ENCODE measurements around the gene AXL. TPM values are rescaled to one million over a fixed set of nuclear protein-coding genes. Genes with fewer than 3 reads are reported as not detected.

Gene AXL
- total and polyA plus RNA-seq, 2 experiments from 2014 or later, result 15.0 to 45.9 TPM

DNA sequence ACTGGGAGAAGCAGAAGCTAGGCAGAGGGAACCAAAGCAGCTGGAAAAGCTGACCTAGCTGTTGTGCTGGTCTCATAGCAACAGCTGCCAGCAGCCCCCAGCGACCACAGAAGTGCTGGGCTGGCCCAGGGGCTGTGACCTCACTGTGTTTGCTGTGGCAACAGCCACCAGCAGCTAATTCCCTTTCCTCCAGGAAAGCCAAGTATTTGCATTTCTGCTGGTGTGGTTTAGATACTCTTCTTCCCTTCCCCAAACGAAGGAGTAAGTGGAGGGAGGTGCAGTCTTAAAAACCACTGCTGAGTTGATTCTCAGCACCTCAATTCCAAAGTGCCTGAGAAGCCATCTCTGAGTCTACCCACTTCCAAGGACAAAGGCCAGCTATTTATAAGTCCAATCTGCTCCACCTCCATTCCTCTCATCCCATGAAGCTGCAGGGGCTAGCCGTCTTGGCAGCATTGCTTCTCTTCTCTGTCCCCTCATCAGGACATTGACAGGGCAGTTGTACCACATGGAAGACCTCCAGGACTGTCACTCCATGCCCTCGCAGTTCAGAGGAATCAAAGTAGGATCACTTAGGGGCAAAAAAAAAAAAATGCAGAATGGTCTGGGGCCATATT is 79.4 kb downstream of the AXL start:
- peak; percentile 76 for DNase-seq (ENCODE audit: low spot score)
- Histone ChIP-seq H3K36me3 (replicated peaks; ENCODE audit: insufficient read depth, low read depth) (peaks cover 3% of the 10 kb centered on the region), H3K4me3 (no peak overlapping the region), H4K20me1 (ENCODE audit: insufficient read depth, poor library complexity, severe bottlenecking) (peaks cover 1% of the 10 kb centered on the region), H3K9me3 (ENCODE audit: low read depth) (no peaks in the 10 kb centered on the region), H2AFZ (no peak overlapping the region), H3K79me2 (peaks cover 19% of the 10 kb centered on the region), H3K4me2 (no peak overlapping the region), H3K27me3 (no peaks in the 10 kb centered on the region), H3K27ac (peak overlapping the region; percentile 86), H3K4me1 (ENCODE audit: insufficient read depth) (peaks cover 24% of the 10 kb centered on the region), H3K9me2 (replicated peaks; ENCODE audit: insufficient read depth) (no peaks in the 10 kb centered on the region)
- TF ChIP-seq EZH2phosphoT487 (IDR thresholded peaks at IDR 0.05; ENCODE audit: low read depth, severe bottlenecking, unreplicated experiment), result no peak
- no peak for TF ChIP-seq EZH2 (IDR thresholded peaks at IDR 0.05; ENCODE audit: borderline replicate concordance)
- TF ChIP-seq, protein P1, sequence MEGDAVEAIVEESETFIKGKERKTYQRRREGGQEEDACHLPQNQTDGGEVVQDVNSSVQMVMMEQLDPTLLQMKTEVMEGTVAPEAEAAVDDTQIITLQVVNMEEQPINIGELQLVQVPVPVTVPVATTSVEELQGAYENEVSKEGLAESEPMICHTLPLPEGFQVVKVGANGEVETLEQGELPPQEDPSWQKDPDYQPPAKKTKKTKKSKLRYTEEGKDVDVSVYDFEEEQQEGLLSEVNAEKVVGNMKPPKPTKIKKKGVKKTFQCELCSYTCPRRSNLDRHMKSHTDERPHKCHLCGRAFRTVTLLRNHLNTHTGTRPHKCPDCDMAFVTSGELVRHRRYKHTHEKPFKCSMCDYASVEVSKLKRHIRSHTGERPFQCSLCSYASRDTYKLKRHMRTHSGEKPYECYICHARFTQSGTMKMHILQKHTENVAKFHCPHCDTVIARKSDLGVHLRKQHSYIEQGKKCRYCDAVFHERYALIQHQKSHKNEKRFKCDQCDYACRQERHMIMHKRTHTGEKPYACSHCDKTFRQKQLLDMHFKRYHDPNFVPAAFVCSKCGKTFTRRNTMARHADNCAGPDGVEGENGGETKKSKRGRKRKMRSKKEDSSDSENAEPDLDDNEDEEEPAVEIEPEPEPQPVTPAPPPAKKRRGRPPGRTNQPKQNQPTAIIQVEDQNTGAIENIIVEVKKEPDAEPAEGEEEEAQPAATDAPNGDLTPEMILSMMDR (IDR thresholded peaks at IDR 0.05; ENCODE audit: poor library complexity), result no peak
- WGBS (ENCODE audit: low lambda C conversion rate, missing lambda C conversion rate), result 56% methylated on average over 4 of the region's 4 CpGs

DNA sequence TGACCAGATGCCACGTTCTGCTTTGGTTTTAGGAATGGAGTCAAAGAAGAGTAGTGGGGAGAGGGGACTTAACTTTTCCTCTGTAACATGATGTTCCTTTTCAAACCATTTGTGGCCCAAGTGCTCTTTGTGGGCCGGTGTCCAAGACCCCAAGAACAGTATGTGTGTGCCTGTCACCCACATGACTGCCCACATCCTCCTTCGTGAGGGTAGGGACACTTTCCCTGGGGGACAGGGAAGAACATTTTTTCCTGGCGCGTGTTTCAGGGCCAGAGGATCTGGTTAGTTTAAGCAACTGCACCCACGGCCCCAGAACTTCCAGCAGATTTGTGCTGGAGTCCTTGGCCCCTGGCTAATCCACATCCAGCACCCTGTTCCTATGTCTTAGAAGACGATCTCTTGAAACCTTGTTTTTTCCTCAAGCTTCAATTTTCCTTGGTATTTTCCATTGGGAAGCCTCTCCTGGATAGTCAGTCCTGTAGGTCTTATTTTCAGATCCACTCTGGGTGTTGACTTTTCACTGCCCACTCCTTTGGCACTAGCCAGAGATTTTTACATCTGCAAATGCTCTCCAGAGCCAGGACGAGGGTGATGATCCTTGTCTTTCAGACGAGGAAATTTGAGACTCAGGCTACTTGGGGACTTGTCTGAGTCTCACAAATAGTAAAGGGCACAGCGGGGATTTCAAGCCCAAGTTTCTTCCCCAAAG is 80.2 kb downstream of the AXL start:
- Histone ChIP-seq H3K9me2 (replicated peaks; ENCODE audit: insufficient read depth) (no peaks in the 10 kb centered on the region), H3K79me2 (peaks cover 18% of the 10 kb centered on the region), H3K9me3 (ENCODE audit: low read depth) (no peaks in the 10 kb centered on the region), H3K4me3 (no peak overlapping the region), H4K20me1 (ENCODE audit: insufficient read depth, poor library complexity, severe bottlenecking) (no peaks in the 10 kb centered on the region), H3K27me3 (no peaks in the 10 kb centered on the region), H3K27ac (peak overlapping the region; percentile 86), H2AFZ (no peak overlapping the region), H3K36me3 (replicated peaks; ENCODE audit: insufficient read depth, low read depth) (no peaks in the 10 kb centered on the region), H3K4me1 (ENCODE audit: insufficient read depth) (peaks cover 24% of the 10 kb centered on the region), H3K4me2 (no peak overlapping the region)
- no peak for DNase-seq (ENCODE audit: low spot score)
- TF ChIP-seq EZH2 (IDR thresholded peaks at IDR 0.05; ENCODE audit: borderline replicate concordance) (no peak), EZH2phosphoT487 (IDR thresholded peaks at IDR 0.05; ENCODE audit: low read depth, severe bottlenecking, unreplicated experiment) (no peak)
- TF ChIP-seq, protein P1 (IDR thresholded peaks at IDR 0.05; ENCODE audit: poor library complexity), result no peak
- 80% methylated on average over 10 of the region's 10 CpGs for WGBS (ENCODE audit: low lambda C conversion rate, missing lambda C conversion rate)

DNA sequence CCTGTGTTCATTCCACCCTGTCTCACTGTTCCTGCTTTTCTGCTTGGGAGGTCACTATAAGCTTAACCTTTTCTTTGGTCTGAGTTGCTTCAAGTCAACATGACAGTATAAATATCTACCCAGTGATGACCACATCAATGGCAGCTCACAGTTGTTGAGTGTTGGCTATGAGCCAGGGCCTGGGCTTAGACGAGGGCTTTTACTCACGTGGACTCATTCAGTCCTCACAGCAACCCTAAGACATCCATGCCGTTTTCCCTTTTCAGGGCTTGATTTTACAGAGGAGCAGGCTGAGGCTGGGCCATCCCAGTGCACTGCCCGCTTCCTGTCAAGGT is 80.7 kb downstream of the AXL start:
- no peak overlapping the region for H3K4me2 ChIP-seq
- WGBS (ENCODE audit: low lambda C conversion rate, missing lambda C conversion rate), result 64% methylated on average over 4 of the region's 4 CpGs
- TF ChIP-seq EZH2 (IDR thresholded peaks at IDR 0.05; ENCODE audit: borderline replicate concordance) (no peak), EZH2phosphoT487 (IDR thresholded peaks at IDR 0.05; ENCODE audit: low read depth, severe bottlenecking, unreplicated experiment) (no peak)
- TF ChIP-seq, protein P1 (IDR thresholded peaks at IDR 0.05; ENCODE audit: poor library complexity), result no peak
- H3K4me1 ChIP-seq (ENCODE audit: insufficient read depth), result peaks cover 21% of the 10 kb centered on the region
- no peaks in the 10 kb centered on the region for H3K9me2 ChIP-seq (replicated peaks; ENCODE audit: insufficient read depth)
- DNase-seq (ENCODE audit: low spot score), result peak; percentile 64
- H3K4me3 ChIP-seq, result no peak overlapping the region
- peaks cover 18% of the 10 kb centered on the region for H3K79me2 ChIP-seq
- peak overlapping the region; percentile 86 for H3K27ac ChIP-seq
- no peaks in the 10 kb centered on the region for H3K36me3 ChIP-seq (replicated peaks; ENCODE audit: insufficient read depth, low read depth)
- no peaks in the 10 kb centered on the region for H3K27me3 ChIP-seq
- no peaks in the 10 kb centered on the region for H4K20me1 ChIP-seq (ENCODE audit: insufficient read depth, poor library complexity, severe bottlenecking)
- no peak overlapping the region for H2AFZ ChIP-seq
- H3K9me3 ChIP-seq (ENCODE audit: low read depth), result no peaks in the 10 kb centered on the region
